Measurements from ENCODE around the gene LRFN2.

LRFN2 gene

GRCh38 chr6:40541556-40542174 lies 45.5 kb downstream of the LRFN2 start:
- ATAC-seq, result no peak
- Mint-ChIP-seq H3K36me3 (no peaks in the 10 kb centered on the region), H3K4me3 (no peak overlapping the region), H3K4me1 (no peaks in the 10 kb centered on the region), H3K27ac (no peak overlapping the region), H3K9me3 (no peaks in the 10 kb centered on the region)
- DNase-seq (ENCODE audit: low spot score in 2 of 2), result no peak

GRCh38 chr6:40540790-40541189 lies 46.4 kb downstream of the LRFN2 start:
- Mint-ChIP-seq H3K4me1 (no peaks in the 10 kb centered on the region), H3K27ac (no peak overlapping the region), H3K9me3 (no peaks in the 10 kb centered on the region), H3K36me3 (no peaks in the 10 kb centered on the region), H3K4me3 (no peak overlapping the region)
- ATAC-seq, result no peak
- no peak for DNase-seq (ENCODE audit: low spot score in 2 of 2)

GRCh38 chr6:40539853-40540252 lies 47.3 kb downstream of the LRFN2 start:
- DNase-seq (ENCODE audit: low spot score in 2 of 2), result no peak
- ATAC-seq, result no peak
- no peaks in the 10 kb centered on the region for H3K36me3 Mint-ChIP-seq
- no peak overlapping the region for H3K4me3 Mint-ChIP-seq
- no peak overlapping the region for H3K27ac Mint-ChIP-seq
- H3K9me3 Mint-ChIP-seq, result no peaks in the 10 kb centered on the region
- no peaks in the 10 kb centered on the region for H3K4me1 Mint-ChIP-seq

GRCh38 chr6:40538556-40538955 lies 48.6 kb downstream of the LRFN2 start:
- Mint-ChIP-seq H3K4me1 (no peaks in the 10 kb centered on the region), H3K27ac (no peak overlapping the region), H3K36me3 (no peaks in the 10 kb centered on the region), H3K4me3 (no peak overlapping the region), H3K9me3 (no peaks in the 10 kb centered on the region)
- no peak for ATAC-seq
- DNase-seq (ENCODE audit: low spot score in 2 of 2), result no peak

GRCh38 chr6:40537446-40537845 lies 49.7 kb downstream of the LRFN2 start:
- no peaks in the 10 kb centered on the region for H3K4me1 Mint-ChIP-seq
- no peak for DNase-seq (ENCODE audit: low spot score in 2 of 2)
- ATAC-seq, result no peak
- no peak overlapping the region for H3K4me3 Mint-ChIP-seq
- no peak overlapping the region for H3K27ac Mint-ChIP-seq
- H3K9me3 Mint-ChIP-seq, result no peaks in the 10 kb centered on the region
- H3K36me3 Mint-ChIP-seq, result no peaks in the 10 kb centered on the region

- DNase-seq (ENCODE audit: low spot score in 2 of 2), result no peak
- Mint-ChIP-seq H3K4me1 (no peaks in the 10 kb centered on the region), H3K27ac (no peak overlapping the region), H3K9me3 (no peaks in the 10 kb centered on the region), H3K36me3 (no peaks in the 10 kb centered on the region), H3K4me3 (no peak overlapping the region)
- no peak for ATAC-seq
Measured at GRCh38 chr6:40536442-40536841, 50.7 kb downstream of the LRFN2 start.

GRCh38 chr6:40535819-40536380 lies 51.3 kb downstream of the LRFN2 start:
- H3K36me3 Mint-ChIP-seq, result no peaks in the 10 kb centered on the region
- no peaks in the 10 kb centered on the region for H3K9me3 Mint-ChIP-seq
- H3K4me3 Mint-ChIP-seq, result no peak overlapping the region
- ATAC-seq, result no peak
- no peaks in the 10 kb centered on the region for H3K4me1 Mint-ChIP-seq
- DNase-seq (ENCODE audit: low spot score in 2 of 2), result no peak
- no peak overlapping the region for H3K27ac Mint-ChIP-seq

GRCh38 chr6:40535110-40535818 lies 51.9 kb downstream of the LRFN2 start:
- no peaks in the 10 kb centered on the region for H3K4me1 Mint-ChIP-seq
- H3K9me3 Mint-ChIP-seq, result no peaks in the 10 kb centered on the region
- ATAC-seq (no peak), DNase-seq (ENCODE audit: low spot score in 2 of 2) (no peak)
- no peak overlapping the region for H3K27ac Mint-ChIP-seq
- no peak overlapping the region for H3K4me3 Mint-ChIP-seq
- no peaks in the 10 kb centered on the region for H3K36me3 Mint-ChIP-seq

- no peak overlapping the region for H3K4me3 Mint-ChIP-seq
- H3K9me3 Mint-ChIP-seq, result no peaks in the 10 kb centered on the region
- DNase-seq (ENCODE audit: low spot score in 2 of 2) (no peak), ATAC-seq (no peak)
- H3K36me3 Mint-ChIP-seq, result no peaks in the 10 kb centered on the region
- H3K27ac Mint-ChIP-seq, result no peak overlapping the region
- H3K4me1 Mint-ChIP-seq, result no peaks in the 10 kb centered on the region
Measured at GRCh38 chr6:40532349-40533000, 54.7 kb downstream of the LRFN2 start.

GRCh38 chr6:40529919-40530318 lies 57.2 kb downstream of the LRFN2 start:
- no peak overlapping the region for H3K4me3 Mint-ChIP-seq
- no peaks in the 10 kb centered on the region for H3K9me3 Mint-ChIP-seq
- no peaks in the 10 kb centered on the region for H3K36me3 Mint-ChIP-seq
- no peak overlapping the region for H3K27ac Mint-ChIP-seq
- no peaks in the 10 kb centered on the region for H3K4me1 Mint-ChIP-seq
- no peak for ATAC-seq
- no peak for DNase-seq (ENCODE audit: low spot score in 2 of 2)

- no peak overlapping the region for H3K27ac Mint-ChIP-seq
- DNase-seq (ENCODE audit: low spot score in 2 of 2) (no peak), ATAC-seq (no peak)
- no peak overlapping the region for H3K4me3 Mint-ChIP-seq
- H3K4me1 Mint-ChIP-seq, result no peaks in the 10 kb centered on the region
- H3K36me3 Mint-ChIP-seq, result no peaks in the 10 kb centered on the region
- H3K9me3 Mint-ChIP-seq, result no peaks in the 10 kb centered on the region
Measured at GRCh38 chr6:40529040-40529439, 58.1 kb downstream of the LRFN2 start.

- H3K4me1 Mint-ChIP-seq, result no peaks in the 10 kb centered on the region
- no peak for ATAC-seq
- H3K36me3 Mint-ChIP-seq, result no peaks in the 10 kb centered on the region
- DNase-seq (ENCODE audit: low spot score in 2 of 2), result no peak
- no peak overlapping the region for H3K4me3 Mint-ChIP-seq
- no peaks in the 10 kb centered on the region for H3K9me3 Mint-ChIP-seq
- H3K27ac Mint-ChIP-seq, result no peak overlapping the region
Measured at GRCh38 chr6:40528051-40528450, 59.1 kb downstream of the LRFN2 start.

GRCh38 chr6:40526036-40526435 lies 61.1 kb downstream of the LRFN2 start:
- Mint-ChIP-seq H3K4me3 (no peak overlapping the region), H3K27ac (no peak overlapping the region), H3K9me3 (no peaks in the 10 kb centered on the region), H3K4me1 (no peaks in the 10 kb centered on the region), H3K36me3 (no peaks in the 10 kb centered on the region)
- no peak for ATAC-seq
- DNase-seq (ENCODE audit: low spot score in 2 of 2), result no peak

- ATAC-seq (no peak), DNase-seq (ENCODE audit: low spot score in 2 of 2) (no peak)
- H3K27ac Mint-ChIP-seq, result no peak overlapping the region
- H3K9me3 Mint-ChIP-seq, result no peaks in the 10 kb centered on the region
- H3K4me3 Mint-ChIP-seq, result no peak overlapping the region
- H3K36me3 Mint-ChIP-seq, result no peaks in the 10 kb centered on the region
- peaks cover 2% of the 10 kb centered on the region for H3K4me1 Mint-ChIP-seq
Measured at GRCh38 chr6:40524797-40525585, 62.2 kb downstream of the LRFN2 start.

GRCh38 chr6:40523505-40524172 lies 63.5 kb downstream of the LRFN2 start:
- ATAC-seq (no peak), DNase-seq (ENCODE audit: low spot score in 2 of 2) (no peak)
- Mint-ChIP-seq H3K27ac (no peak overlapping the region), H3K36me3 (no peaks in the 10 kb centered on the region), H3K4me1 (peaks cover 5% of the 10 kb centered on the region), H3K4me3 (no peak overlapping the region), H3K9me3 (no peaks in the 10 kb centered on the region)

All from stimulated activated effector memory CD8-positive, alpha-beta T cell treated with anti-CD3 and anti-CD28 coated beads, Interleukin-12 subunit alpha, Interleukin-12 subunit beta, amount 100 ng/mL, for 72 hours (primary cell).